Natural killer cell treated with Interleukin-12 subunit alpha and Interleukin-12 subunit beta and Interleukin-15 and Interleukin-18, amount 100 ng/mL, for 72 hours (primary cell): ENCODE measurements around the gene PXMP2. TPM values are rescaled to one million over a fixed set of nuclear protein-coding genes. Genes with fewer than 3 reads are reported as not detected.

Experiments
- ATAC-seq, 2 donors: fragments of 150-1000 bp; cut with Tn5 transposase in 1 of 2; sonication (Bioruptor Pico), chemical (Tn5 transposase) in 1 of 2; 2 replicates each; pipeline ENCODE4 v1.10.0; 2021
- DNase-seq: peaks from one replicate; pipeline ENCODE4 v3.0.0; 2022; ENCODE audit warnings: low spot score
- H3K27ac Mint-ChIP-seq, 2 donors: 1 replicate in 1 of 2; 2 replicates in 1 of 2; pipeline ENCODE4 v1.8.0; 2022; ENCODE audit warnings: mixed read lengths in 2 of 2, mild to moderate bottlenecking in 1 of 2, moderate library complexity in 1 of 2
- H3K27me3 Mint-ChIP-seq, 2 donors: 1 replicate in 1 of 2; 2 replicates in 1 of 2; pipeline ENCODE4 v1.8.0; 2022; ENCODE audit warnings: mixed read lengths in 2 of 2
- H3K36me3 Mint-ChIP-seq: one replicate; pipeline ENCODE4 v1.8.0; 2022; ENCODE audit warnings: mixed read lengths
- H3K4me1 Mint-ChIP-seq, 2 donors: 1 replicate in 1 of 2; 2 replicates in 1 of 2; pipeline ENCODE4 v1.8.0; 2022; ENCODE audit warnings: low read depth in 2 of 2, mixed read lengths in 2 of 2, mild to moderate bottlenecking in 1 of 2
- H3K4me3 Mint-ChIP-seq: one replicate; pipeline ENCODE4 v1.8.0; 2022; ENCODE audit warnings: mixed read lengths
- H3K9me3 Mint-ChIP-seq: 2 replicates; pipeline ENCODE4 v1.8.0; 2022; ENCODE audit warnings: mixed read lengths
- total RNA-seq, 2 donors: library from RNA; stranded (reverse); gene quantifications; one replicate each; pipeline ENCODE4 v1.2.3, GENCODE V29; 2022

The PXMP2 gene
- total RNA-seq, 2 donors from 2014 or later, result 9.6 to 22.2 TPM

DNA sequence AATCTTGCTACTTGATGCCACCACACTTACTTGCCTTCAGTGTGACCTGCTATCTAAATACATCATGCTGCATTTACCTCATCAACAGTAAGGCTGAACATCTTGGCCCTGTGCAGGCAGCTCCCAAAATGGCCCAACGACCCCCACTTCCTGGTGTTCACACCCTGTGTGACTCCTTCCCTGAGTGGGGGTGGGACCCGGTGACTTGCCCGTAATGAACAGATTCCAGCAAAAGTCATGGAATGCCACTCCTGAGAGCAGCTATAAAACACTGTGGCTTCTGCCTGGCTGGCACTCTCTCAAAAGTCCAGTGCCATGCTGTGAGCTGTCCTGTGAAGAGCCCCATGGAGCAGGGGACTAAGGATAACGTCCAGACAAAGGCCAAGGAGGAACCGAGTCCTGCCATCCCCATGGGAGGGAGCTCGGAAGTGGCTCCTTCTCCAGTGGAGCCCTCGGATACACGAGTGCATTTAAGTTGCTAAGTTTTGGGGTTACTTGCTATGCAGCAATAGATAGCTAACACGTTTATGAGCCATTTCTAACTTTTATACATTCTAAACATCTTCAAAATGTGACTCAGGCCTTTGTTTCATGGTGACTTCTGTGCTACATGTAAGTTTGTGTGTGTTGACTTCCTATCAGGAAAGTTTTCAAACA, 35.8 kb upstream of the PXMP2 start:
- no peaks in the 10 kb centered on the region for H3K9me3 Mint-ChIP-seq
- no peaks in the 10 kb centered on the region for H3K27me3 Mint-ChIP-seq
- DNase-seq, result no peak
- no peak overlapping the region for H3K4me3 Mint-ChIP-seq
- H3K36me3 Mint-ChIP-seq, result peaks cover 19% of the 10 kb centered on the region
- no peak for ATAC-seq
- H3K4me1 Mint-ChIP-seq, result no peaks in the 10 kb centered on the region
- H3K27ac Mint-ChIP-seq, result no peak overlapping the region

- Mint-ChIP-seq H3K4me3 (no peak overlapping the region), H3K36me3 (peaks cover 25% of the 10 kb centered on the region), H3K4me1 (no peaks in the 10 kb centered on the region), H3K27me3 (no peaks in the 10 kb centered on the region), H3K9me3 (no peaks in the 10 kb centered on the region), H3K27ac (no peak overlapping the region)
- ATAC-seq, result no peak
- DNase-seq, result no peak
These were observed 33.7 kb upstream of the PXMP2 start for GRCh38 chr12:132653567-132654290.

GRCh38 chr12:132657004-132657727, 30.2 kb upstream of the PXMP2 start:
- ATAC-seq (no peak), DNase-seq (no peak)
- H3K27ac Mint-ChIP-seq, result peak overlapping the region in 1 of 2 donors; percentile 48
- H3K27me3 Mint-ChIP-seq, result no peaks in the 10 kb centered on the region
- H3K4me3 Mint-ChIP-seq, result no peak overlapping the region
- H3K36me3 Mint-ChIP-seq, result peaks cover 25% of the 10 kb centered on the region
- H3K4me1 Mint-ChIP-seq, result peaks cover under 1% of the 10 kb centered on the region in 2 donors
- no peaks in the 10 kb centered on the region for H3K9me3 Mint-ChIP-seq

DNA sequence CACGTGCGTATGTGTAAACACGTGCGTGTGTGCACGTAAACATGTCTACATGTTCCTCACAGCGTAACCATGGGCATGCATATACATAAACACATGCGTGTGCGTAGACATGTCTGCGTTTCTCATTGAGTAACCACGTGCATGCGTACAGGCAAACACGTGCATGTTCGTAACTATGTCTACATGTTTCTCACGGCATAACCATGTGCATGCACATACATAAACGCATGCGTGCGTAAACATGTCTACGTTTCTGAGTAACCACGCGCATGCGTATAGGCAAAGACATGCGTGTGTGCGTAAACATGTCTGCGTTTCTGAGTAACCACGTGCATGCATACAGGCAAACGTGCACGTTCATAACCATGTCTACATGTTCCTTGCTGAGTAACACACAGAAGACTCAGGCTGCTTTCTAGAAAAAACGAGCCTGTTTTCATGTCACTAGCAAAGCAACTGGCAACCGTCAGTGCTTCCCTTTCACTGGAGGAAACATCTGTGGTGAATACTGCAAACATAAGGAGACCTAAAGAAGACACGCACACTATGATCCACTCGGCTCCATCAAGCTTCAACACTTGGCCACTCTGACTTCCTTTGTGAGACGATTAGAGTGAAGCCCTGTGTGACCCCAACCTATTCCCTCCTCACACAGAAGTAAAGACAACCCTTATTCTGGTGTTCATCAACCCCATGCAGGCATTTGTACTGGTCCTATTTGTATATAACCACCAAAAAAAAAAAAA, 29.1 kb upstream of the PXMP2 start:
- no peak overlapping the region for H3K4me3 Mint-ChIP-seq
- H3K27ac Mint-ChIP-seq, result peak overlapping the region in 1 of 2 donors; percentile 48
- DNase-seq (no peak), ATAC-seq (no peak)
- peaks cover 22% of the 10 kb centered on the region for H3K36me3 Mint-ChIP-seq
- H3K9me3 Mint-ChIP-seq, result no peaks in the 10 kb centered on the region
- H3K27me3 Mint-ChIP-seq, result no peaks in the 10 kb centered on the region
- peaks cover 7 to 8% of the 10 kb centered on the region in 2 donors for H3K4me1 Mint-ChIP-seq

- Mint-ChIP-seq H3K27ac (no peak overlapping the region), H3K4me3 (no peak overlapping the region), H3K27me3 (no peaks in the 10 kb centered on the region), H3K9me3 (no peaks in the 10 kb centered on the region), H3K36me3 (peaks cover 18% of the 10 kb centered on the region), H3K4me1 (peaks cover 7 to 8% of the 10 kb centered on the region in 2 donors)
- DNase-seq (no peak), ATAC-seq (no peak)
These were observed 28.2 kb upstream of the PXMP2 start for GRCh38 chr12:132659146-132659545.

DNA sequence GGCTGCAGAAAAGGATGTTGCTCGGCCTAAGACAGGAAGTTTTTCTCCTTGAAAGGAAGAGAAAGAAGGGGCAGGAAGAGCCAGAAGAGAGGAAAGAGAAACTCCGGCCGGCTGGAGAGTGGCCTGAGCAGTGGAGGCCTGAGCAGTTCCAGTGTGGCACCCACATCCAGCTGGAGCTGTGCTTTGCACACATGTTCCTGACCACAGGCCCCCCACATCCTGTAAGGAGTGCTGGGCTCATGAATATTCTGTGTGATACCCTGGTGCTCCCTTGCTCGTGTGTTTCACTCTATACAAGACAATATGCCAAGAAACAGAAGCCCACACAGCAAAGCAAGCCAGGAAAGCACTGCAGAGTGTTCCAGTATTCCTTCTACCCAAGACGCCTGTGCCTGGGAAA, 27.3 kb upstream of the PXMP2 start:
- no peak for DNase-seq
- no peak for ATAC-seq
- Mint-ChIP-seq H3K9me3 (no peaks in the 10 kb centered on the region), H3K27me3 (no peaks in the 10 kb centered on the region), H3K27ac (no peak overlapping the region), H3K36me3 (peaks cover 18% of the 10 kb centered on the region), H3K4me1 (peaks cover 7 to 16% of the 10 kb centered on the region in 2 donors), H3K4me3 (no peak overlapping the region)

DNA sequence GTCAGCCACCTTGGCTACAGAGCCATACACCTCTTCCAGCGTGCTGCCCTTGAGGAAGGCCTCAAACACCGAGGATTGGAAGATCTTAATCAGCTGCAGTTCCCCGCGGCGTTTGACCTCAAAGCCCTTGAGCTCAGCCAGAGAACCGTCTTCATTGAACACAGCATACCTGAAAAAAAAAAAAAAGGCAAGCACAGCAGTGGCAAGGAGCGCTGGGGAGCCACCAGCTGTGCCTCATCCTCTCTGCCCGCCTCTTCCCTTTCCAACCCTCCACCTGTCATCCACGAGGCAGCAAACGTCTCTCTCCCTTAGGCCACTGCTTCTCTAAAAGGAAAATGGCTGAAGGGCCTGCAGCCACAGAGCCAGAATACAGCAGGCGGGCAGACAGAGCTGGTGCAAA, 26.4 kb upstream of the PXMP2 start:
- peaks cover 26% of the 10 kb centered on the region for H3K36me3 Mint-ChIP-seq

DNA sequence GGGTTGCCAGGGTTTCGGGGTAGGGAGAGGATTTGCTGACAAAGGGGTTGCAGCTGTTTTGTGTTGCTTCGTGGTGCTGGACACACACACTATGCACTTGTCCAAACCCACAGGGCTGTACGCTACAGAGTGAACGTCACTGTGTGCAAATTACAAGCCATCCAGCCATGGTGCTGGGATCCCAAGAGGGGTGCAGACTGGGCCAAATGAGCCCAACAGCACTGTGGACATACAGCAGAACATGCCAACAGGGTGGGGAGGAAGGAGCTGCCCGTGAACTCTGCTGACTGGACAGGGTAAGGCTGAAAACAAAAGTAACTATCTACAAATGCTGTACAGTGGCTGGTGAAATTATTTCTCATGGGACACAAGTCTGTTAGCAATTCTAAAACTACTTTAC, 25.4 kb upstream of the PXMP2 start:
- peaks cover 7 to 24% of the 10 kb centered on the region in 2 donors for H3K4me1 Mint-ChIP-seq
- H3K9me3 Mint-ChIP-seq, result no peaks in the 10 kb centered on the region
- H3K27me3 Mint-ChIP-seq, result no peaks in the 10 kb centered on the region
- ATAC-seq (no peak), DNase-seq (no peak)
- peak overlapping the region in 1 of 2 donors; percentile 29 for H3K27ac Mint-ChIP-seq
- peaks cover 30% of the 10 kb centered on the region for H3K36me3 Mint-ChIP-seq
- H3K4me3 Mint-ChIP-seq, result no peak overlapping the region

More for the DNA sequence above, 26.4 kb upstream of the PXMP2 start:
- no peak for ATAC-seq
- Mint-ChIP-seq H3K4me1 (peaks cover 7 to 24% of the 10 kb centered on the region in 2 donors), H3K4me3 (no peak overlapping the region), H3K27me3 (no peaks in the 10 kb centered on the region), H3K9me3 (no peaks in the 10 kb centered on the region), H3K27ac (no peak overlapping the region)
- DNase-seq, result no peak

GRCh38 chr12:132662901-132663755, 24.3 kb upstream of the PXMP2 start:
- Mint-ChIP-seq H3K27ac (peak overlapping the region in 1 of 2 donors; percentile 30), H3K36me3 (peaks cover 27% of the 10 kb centered on the region), H3K9me3 (no peaks in the 10 kb centered on the region), H3K27me3 (no peaks in the 10 kb centered on the region), H3K4me1 (peaks cover 7 to 24% of the 10 kb centered on the region in 2 donors), H3K4me3 (no peak overlapping the region)
- DNase-seq (no peak), ATAC-seq (no peak)

- H3K4me1 Mint-ChIP-seq, result peaks cover 7 to 24% of the 10 kb centered on the region in 2 donors
- H3K27me3 Mint-ChIP-seq, result no peaks in the 10 kb centered on the region
- H3K9me3 Mint-ChIP-seq, result no peaks in the 10 kb centered on the region
- H3K36me3 Mint-ChIP-seq, result peaks cover 27% of the 10 kb centered on the region
- no peak for DNase-seq
- no peak overlapping the region for H3K4me3 Mint-ChIP-seq
- ATAC-seq, result no peak
- H3K27ac Mint-ChIP-seq, result peak overlapping the region in 1 of 2 donors; percentile 17
These were observed 22.9 kb upstream of the PXMP2 start for GRCh38 chr12:132664206-132665148.

GRCh38 chr12:132665149-132665491, 22.3 kb upstream of the PXMP2 start:
- Mint-ChIP-seq H3K9me3 (no peaks in the 10 kb centered on the region), H3K4me1 (peaks cover 7 to 24% of the 10 kb centered on the region in 2 donors), H3K27ac (no peak overlapping the region), H3K4me3 (no peak overlapping the region), H3K27me3 (no peaks in the 10 kb centered on the region), H3K36me3 (peaks cover 27% of the 10 kb centered on the region)
- DNase-seq (no peak), ATAC-seq (no peak)

GRCh38 chr12:132665794-132666193, 21.6 kb upstream of the PXMP2 start:
- Mint-ChIP-seq H3K9me3 (no peaks in the 10 kb centered on the region), H3K27me3 (no peaks in the 10 kb centered on the region), H3K27ac (no peak overlapping the region), H3K4me1 (peaks cover 7 to 24% of the 10 kb centered on the region in 2 donors), H3K36me3 (peaks cover 27% of the 10 kb centered on the region), H3K4me3 (no peak overlapping the region)
- DNase-seq (no peak), ATAC-seq (no peak)
